CD14-positive monocyte (primary cell): ENCODE results near the gene CEBPE. TPM values are rescaled to one million over a fixed set of nuclear protein-coding genes. Genes with fewer than 3 reads are reported as not detected.

ENCODE experiments used
- DNase-seq, 3 donors: peaks; one replicate each; pipeline ENCODE4 v3.0.0-alpha.2; 2011 to 2022
- H2AFZ ChIP-seq: 2 replicates; pipeline ENCODE4 v1.6.0; 2012; ENCODE audit warnings: mild to moderate bottlenecking, low read depth, low read length, inconsistent platforms; ENCODE audit not compliant: insufficient read depth, poor library complexity, severe bottlenecking
- H3K27ac ChIP-seq, 2 donors: 1 replicate in 1 of 2; 2 replicates in 1 of 2; pipeline ENCODE4 v1.5.1; 2012 to 2013; ENCODE audit warnings: low read length in 2 of 2, control low read depth in 1 of 2, inconsistent platforms in 1 of 2, low read depth in 1 of 2, mild to moderate bottlenecking in 1 of 2
- H3K27me3 ChIP-seq, 2 donors: one replicate each; pipeline versions ENCODE4 v1.6.0 to v1.6.1; 2011 to 2013; ENCODE audit warnings: low read length in 2 of 2; ENCODE audit not compliant: control insufficient read depth in 2 of 2, insufficient read depth in 2 of 2
- H3K36me3 ChIP-seq, 2 donors: replicated peaks in 1 of 2; 1 replicate in 1 of 2; 2 replicates in 1 of 2; pipeline versions ENCODE4 v1.5.1 to v1.6.1; 2012 to 2013; ENCODE audit warnings: low read length in 2 of 2, control low read depth in 1 of 2, inconsistent platforms in 1 of 2, mild to moderate bottlenecking in 1 of 2; ENCODE audit not compliant: insufficient read depth in 2 of 2, control insufficient read depth in 1 of 2
- H3K4me1 ChIP-seq, 2 donors: 1 replicate in 1 of 2; 2 replicates in 1 of 2; pipeline versions ENCODE4 v1.5.1 to v1.6.1; 2012 to 2013; ENCODE audit warnings: low read length in 2 of 2, control low read depth in 1 of 2, inconsistent platforms in 1 of 2, mild to moderate bottlenecking in 1 of 2, moderate library complexity in 1 of 2; ENCODE audit not compliant: insufficient read depth in 2 of 2, control insufficient read depth in 1 of 2
- H3K4me2 ChIP-seq: replicated peaks from 2 replicates; pipeline ENCODE3; 2012; ENCODE audit warnings: low read length, moderate library complexity, mild to moderate bottlenecking; ENCODE audit not compliant: poor library complexity, severe bottlenecking; ENCODE audit errors: extremely low read depth
- H3K4me3 ChIP-seq, 3 experiments: fragments of 200-600 bp in 1 of 3; sonication (generic) in 1 of 3; replicated peaks in 1 of 3; 1 replicate in 2 of 3; 2 replicates in 1 of 3; pipeline ENCODE4 v1.5.1; 2011 to 2013; ENCODE audit warnings: low read length in 3 of 3, mild to moderate bottlenecking in 3 of 3, control low read depth in 2 of 3, low read depth in 2 of 3, inconsistent platforms in 1 of 3, moderate library complexity in 1 of 3
- H3K79me2 ChIP-seq: 2 replicates; pipeline ENCODE4 v1.6.0; 2012; ENCODE audit warnings: mild to moderate bottlenecking, control low read depth, inconsistent platforms, low read length, moderate library complexity; ENCODE audit not compliant: insufficient read depth
- H3K9ac ChIP-seq: 2 replicates; pipeline ENCODE4 v1.6.0; 2017; ENCODE audit warnings: low read length, mild to moderate bottlenecking; ENCODE audit not compliant: insufficient read depth, poor library complexity, severe bottlenecking
- H3K9me3 ChIP-seq, 2 donors: replicated peaks in 1 of 2; 1 replicate in 1 of 2; 2 replicates in 1 of 2; pipeline versions ENCODE4 v1.5.1 to v1.6.1; 2012 to 2013; ENCODE audit warnings: low read length in 2 of 2, control low read depth in 1 of 2; ENCODE audit not compliant: control insufficient read depth in 1 of 2, insufficient read depth in 1 of 2
- H4K20me1 ChIP-seq: 2 replicates; pipeline ENCODE4 v1.6.0; 2012; ENCODE audit warnings: mild to moderate bottlenecking, low read length, control low read depth, moderate library complexity; ENCODE audit not compliant: insufficient read depth
- H3K27ac Mint-ChIP-seq, 7 donors: one replicate each; pipeline ENCODE4 v1.8.0; 2020; ENCODE audit warnings: mild to moderate bottlenecking in 7 of 7, mixed read lengths in 7 of 7, moderate library complexity in 6 of 7, inconsistent platforms in 2 of 7
- H3K27me3 Mint-ChIP-seq, 3 donors: one replicate each; pipeline ENCODE4 v1.8.0; 2021 to 2022; ENCODE audit warnings: low read depth in 3 of 3, mild to moderate bottlenecking in 3 of 3, mixed read lengths in 3 of 3, moderate library complexity in 3 of 3, inconsistent platforms in 1 of 3
- H3K36me3 Mint-ChIP-seq, 2 donors: one replicate each; pipeline ENCODE4 v1.8.0; 2020; ENCODE audit warnings: mixed read lengths in 2 of 2, inconsistent platforms in 1 of 2, mild to moderate bottlenecking in 1 of 2
- H3K4me1 Mint-ChIP-seq: one replicate; pipeline ENCODE4 v1.8.0; 2020; ENCODE audit warnings: mild to moderate bottlenecking, mixed read lengths
- H3K4me3 Mint-ChIP-seq, 2 donors: one replicate each; pipeline ENCODE4 v1.8.0; 2020; ENCODE audit warnings: mild to moderate bottlenecking in 2 of 2, mixed read lengths in 2 of 2, moderate library complexity in 1 of 2
- H3K9me3 Mint-ChIP-seq, 7 donors: one replicate each; pipeline ENCODE4 v1.8.0; 2020 to 2022; ENCODE audit warnings: mixed read lengths in 7 of 7, mild to moderate bottlenecking in 6 of 7, moderate library complexity in 6 of 7, inconsistent platforms in 2 of 7
- WGBS: methylation state at CpG from one replicate; pipeline ENCODE4 v1.1.5; 2013; ENCODE audit warnings: missing lambda C conversion rate; ENCODE audit not compliant: insufficient coverage; 5-methylcytosine and 5-hydroxymethylcytosine counted together
- intact Hi-C, 2 donors: fragments of 100-400 bp; cut with micrococcal nuclease; formaldehyde crosslinking; loops; one replicate each; pipeline versions ENCODE4 v1.15.0 to v1.15.1; 2023
- polyA plus RNA-seq, 3 donors: library from polyadenylated mRNA; depleted of rRNA in 1 of 3; unstranded in 2 of 3; stranded (reverse) in 1 of 3; fragments of 300-500 nt in 2 of 3; fragments of >200 nt in 1 of 3; fragmentation: Illumina TruSeq in 2 of 3; gene quantifications; 1 replicate in 2 of 3; 2 replicates in 1 of 3; pipeline ENCODE4 v1.2.3, GENCODE V29; 2012 to 2021
- TF ChIP-seq, protein P1 (sequence below): fragments of 200-600 bp; IDR thresholded peaks from one replicate; pipeline ENCODE4 v1.8.0; 2022; ENCODE audit warnings: antibody characterized with exemption, mild to moderate bottlenecking

Gene CEBPE
- polyA plus RNA-seq, 3 donors, result 0.73 to 1.5 (median 1.3) TPM

DNA sequence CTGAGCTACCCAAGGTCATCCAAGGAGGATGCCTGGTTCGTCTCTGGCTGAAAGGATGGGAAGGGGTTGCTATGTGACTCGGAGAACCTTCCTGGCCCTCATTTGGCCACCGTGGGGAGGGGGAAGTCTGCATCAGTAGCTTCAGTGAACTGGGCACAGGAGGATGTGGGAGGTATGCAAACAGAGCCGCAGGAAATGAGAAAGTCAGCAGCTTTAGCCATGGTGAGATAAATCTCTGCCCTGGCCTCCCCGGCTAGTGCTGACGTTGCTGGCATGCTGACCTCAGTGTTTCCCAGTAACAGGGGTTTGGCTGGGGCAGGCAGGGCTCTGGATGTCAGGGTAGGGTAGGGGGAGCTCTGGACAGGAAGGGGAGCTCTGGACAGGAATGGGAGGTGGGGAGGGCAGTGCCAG is 2.3 kb upstream of the CEBPE start:
- 37% methylated on average over 6 of the region's 6 CpGs for WGBS
- H3K4me3 Mint-ChIP-seq, result no peak overlapping the region

DNA sequence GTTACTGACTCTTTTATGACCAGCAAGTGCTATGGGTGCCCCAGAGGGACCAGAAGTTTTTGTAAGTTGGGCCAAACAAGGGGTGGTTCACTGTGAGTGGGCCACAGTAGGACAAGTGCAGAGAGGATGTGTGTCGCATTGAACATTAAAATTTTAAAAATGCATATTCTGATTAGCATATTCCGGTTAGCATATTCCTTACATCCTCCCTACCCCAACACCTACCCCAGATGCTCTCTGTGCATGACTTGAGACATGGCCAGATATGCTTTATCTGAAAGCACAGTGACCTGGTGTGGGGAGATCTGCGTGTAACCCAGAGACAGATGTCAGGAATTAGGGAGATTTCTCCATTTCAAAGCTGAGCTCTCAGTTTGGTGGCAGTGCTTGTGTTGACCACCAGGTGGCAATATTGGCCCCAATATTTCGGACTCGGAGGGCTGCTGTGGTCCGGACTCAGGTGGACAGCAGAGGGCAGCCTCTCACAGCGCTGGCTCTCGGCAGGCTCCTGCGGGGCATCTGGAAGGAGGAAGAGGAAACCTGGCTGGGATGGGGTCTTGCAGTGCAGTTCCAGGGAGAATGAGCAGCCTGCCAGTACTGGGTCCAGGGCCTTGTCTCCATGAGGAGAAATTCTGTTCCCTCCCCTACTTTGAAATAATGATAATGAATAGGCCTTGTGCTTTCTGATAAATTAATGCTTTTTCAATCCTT is 1.6 kb upstream of the CEBPE start:
- H3K79me2 ChIP-seq, result peaks cover 35% of the 10 kb centered on the region
- no peak overlapping the region for H3K9ac ChIP-seq
- peak overlapping the region; percentile 73 for H3K4me2 ChIP-seq
- H4K20me1 ChIP-seq, result no peaks in the 10 kb centered on the region
- H3K4me1 ChIP-seq, result peaks cover 36 to 50% of the 10 kb centered on the region in 2 donors
- peak overlapping the region in 1 of 2 donors; percentile 74 for H3K4me3 Mint-ChIP-seq
- H3K27ac Mint-ChIP-seq, result peak overlapping the region; percentile 88 to 94 (median 92)
- peak overlapping the region; percentile 73 to 88 for H3K27ac ChIP-seq
- no peaks in the 10 kb centered on the region for H3K27me3 ChIP-seq
- peaks cover 0 to 4% of the 10 kb centered on the region in 2 donors for H3K36me3 Mint-ChIP-seq
- H3K9me3 ChIP-seq, result no peaks in the 10 kb centered on the region
- TF ChIP-seq, protein P1, sequence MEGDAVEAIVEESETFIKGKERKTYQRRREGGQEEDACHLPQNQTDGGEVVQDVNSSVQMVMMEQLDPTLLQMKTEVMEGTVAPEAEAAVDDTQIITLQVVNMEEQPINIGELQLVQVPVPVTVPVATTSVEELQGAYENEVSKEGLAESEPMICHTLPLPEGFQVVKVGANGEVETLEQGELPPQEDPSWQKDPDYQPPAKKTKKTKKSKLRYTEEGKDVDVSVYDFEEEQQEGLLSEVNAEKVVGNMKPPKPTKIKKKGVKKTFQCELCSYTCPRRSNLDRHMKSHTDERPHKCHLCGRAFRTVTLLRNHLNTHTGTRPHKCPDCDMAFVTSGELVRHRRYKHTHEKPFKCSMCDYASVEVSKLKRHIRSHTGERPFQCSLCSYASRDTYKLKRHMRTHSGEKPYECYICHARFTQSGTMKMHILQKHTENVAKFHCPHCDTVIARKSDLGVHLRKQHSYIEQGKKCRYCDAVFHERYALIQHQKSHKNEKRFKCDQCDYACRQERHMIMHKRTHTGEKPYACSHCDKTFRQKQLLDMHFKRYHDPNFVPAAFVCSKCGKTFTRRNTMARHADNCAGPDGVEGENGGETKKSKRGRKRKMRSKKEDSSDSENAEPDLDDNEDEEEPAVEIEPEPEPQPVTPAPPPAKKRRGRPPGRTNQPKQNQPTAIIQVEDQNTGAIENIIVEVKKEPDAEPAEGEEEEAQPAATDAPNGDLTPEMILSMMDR, result peak; percentile 99
- no peaks in the 10 kb centered on the region for H3K9me3 Mint-ChIP-seq
- WGBS, result 0% methylated on average over 3 of the region's 9 CpGs
- peak; percentile 85 to 91 (median 89) for DNase-seq
- peaks cover 0 to 2% (median 0%) of the 10 kb centered on the region in 3 donors for H3K27me3 Mint-ChIP-seq
- H3K36me3 ChIP-seq, result no peaks in the 10 kb centered on the region
- H2AFZ ChIP-seq, result peak overlapping the region; percentile 73
- peaks cover 59% of the 10 kb centered on the region for H3K4me1 Mint-ChIP-seq
- intact Hi-C loops, result loop anchor here (1.0 to 2.0 kb wide), 2 partner anchors 64 to 67 kb away; no protein-coding TSS in a partner anchor
- H3K4me3 ChIP-seq, result peak overlapping the region in 1 of 3 experiments; percentile 65

More for the DNA sequence above, 2.3 kb upstream of the CEBPE start:
- Mint-ChIP-seq H3K4me1 (peaks cover 54% of the 10 kb centered on the region), H3K9me3 (peaks cover 0 to 2% (median 0%) of the 10 kb centered on the region in 7 donors), H3K27ac (peak overlapping the region in 1 of 7 donors; percentile 42), H3K27me3 (peaks cover 0 to 2% (median 0%) of the 10 kb centered on the region in 3 donors), H3K36me3 (no peaks in the 10 kb centered on the region)
- no peak overlapping the region for H2AFZ ChIP-seq
- TF ChIP-seq, protein P1, result no peak
- H3K27ac ChIP-seq, result no peak overlapping the region
- H3K9me3 ChIP-seq, result no peaks in the 10 kb centered on the region
- H3K4me2 ChIP-seq, result no peak overlapping the region
- peaks cover 33% of the 10 kb centered on the region for H3K79me2 ChIP-seq
- H3K9ac ChIP-seq, result no peak overlapping the region
- no peak for DNase-seq
- no peaks in the 10 kb centered on the region for H4K20me1 ChIP-seq
- H3K4me1 ChIP-seq, result peaks cover 36 to 44% of the 10 kb centered on the region in 2 donors
- no peaks in the 10 kb centered on the region for H3K27me3 ChIP-seq
- no peak overlapping the region for H3K4me3 ChIP-seq
- no peaks in the 10 kb centered on the region for H3K36me3 ChIP-seq
- intact Hi-C loops, result loop anchor here in 1 of 2 donors (2.0 kb wide), 1 partner anchor 63 kb away; no protein-coding TSS in a partner anchor
